HG03342 (cell line): ENCODE measurements around the gene NCOA7.
"Not testable (repeated sequence)": the region's sequence is repeated elsewhere in the genome, so short reads cannot be mapped to it uniquely, and the experiment has no call there.

Experiments
- ATAC-seq: cut with Tn5 transposase; IDR thresholded peaks from one replicate; pipeline ENCODE4 v1.9.1; 2021; ENCODE audit warnings: mild to moderate bottlenecking, moderate library complexity; ENCODE audit not compliant: unreplicated experiment

NCOA7 gene

DNA sequence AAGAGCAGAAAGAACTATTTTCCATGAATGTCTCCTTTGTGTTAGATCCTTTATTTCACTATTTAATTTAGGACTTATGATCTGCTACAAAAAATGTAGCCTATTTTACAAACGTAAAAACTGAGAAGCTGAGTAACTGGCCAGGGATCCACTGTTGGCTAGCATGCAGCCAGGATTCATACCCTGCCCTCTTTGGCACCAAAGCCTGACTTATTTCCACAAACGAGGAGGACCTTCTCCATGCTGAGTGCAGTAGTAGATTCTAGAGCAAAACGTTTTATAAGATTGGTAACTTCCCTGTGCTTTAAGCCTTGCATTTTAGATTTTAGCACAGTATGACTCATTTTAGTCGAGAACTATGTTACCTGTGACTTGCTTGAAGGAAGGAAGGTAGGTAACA is 74.3 kb downstream of the NCOA7 start:
- no peak for ATAC-seq

- no peak for ATAC-seq
Measured at GRCh38 chr6:125866433-125866832, 75.7 kb downstream of the NCOA7 start.

GRCh38 chr6:125867483-125867942 is 76.8 kb downstream of the NCOA7 start:
- no peak for ATAC-seq

- no peak for ATAC-seq
Measured at GRCh38 chr6:125868252-125868651, 77.5 kb downstream of the NCOA7 start.

GRCh38 chr6:125868678-125869395 is 78.1 kb downstream of the NCOA7 start:
- ATAC-seq: no peak

- no peak for ATAC-seq
Measured at GRCh38 chr6:125869427-125869826, 78.7 kb downstream of the NCOA7 start.

DNA sequence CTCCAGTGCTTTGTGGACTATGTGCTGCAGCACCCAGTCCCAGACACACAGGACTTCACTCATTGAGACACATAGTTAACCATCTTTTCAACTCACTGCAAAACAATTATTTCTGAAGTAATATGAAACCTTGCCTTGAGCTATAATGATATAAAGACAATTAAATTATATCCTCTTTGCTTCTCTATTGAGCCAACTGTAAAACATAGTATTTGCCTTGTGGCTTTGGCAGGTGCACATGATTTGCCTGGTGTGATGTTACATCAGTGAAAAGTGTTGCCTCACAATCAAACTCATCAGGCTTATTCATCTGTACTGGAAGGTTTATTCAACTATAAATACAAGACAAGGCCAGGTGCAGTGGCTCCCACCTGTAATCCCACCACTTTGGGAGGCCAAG is 80.6 kb downstream of the NCOA7 start:
- ATAC-seq: no peak

DNA sequence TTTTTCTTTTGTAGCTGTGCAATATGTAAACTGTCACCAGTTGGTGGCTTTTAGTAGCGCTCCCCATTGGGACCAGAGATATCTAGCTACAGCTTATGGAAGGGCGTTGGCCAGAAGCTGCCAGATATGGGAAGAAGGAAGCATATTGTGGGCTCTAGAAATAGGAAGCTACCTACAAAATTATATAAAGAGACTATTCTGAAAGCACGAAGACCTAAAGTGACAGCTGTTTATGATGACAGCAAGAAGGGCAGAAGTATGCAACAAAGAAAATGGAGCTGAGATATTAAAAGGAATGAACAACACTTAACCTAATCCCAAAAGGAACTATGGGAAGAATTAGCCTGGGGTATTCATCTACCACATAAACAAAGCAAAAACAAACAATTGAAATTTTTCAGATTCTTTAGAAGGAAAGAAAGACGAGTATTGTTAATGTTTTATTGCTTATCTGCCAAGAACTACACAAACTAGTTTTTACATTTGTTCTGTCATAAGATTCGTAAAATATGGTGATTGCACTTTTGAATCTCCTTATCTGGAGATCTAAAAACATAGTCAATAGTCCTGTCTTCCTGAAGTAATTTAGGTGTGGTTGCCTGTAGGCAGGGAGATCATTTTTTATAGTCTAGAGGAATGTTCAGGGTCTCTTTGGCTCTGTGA is 81.6 kb downstream of the NCOA7 start:
- ATAC-seq: no peak

DNA sequence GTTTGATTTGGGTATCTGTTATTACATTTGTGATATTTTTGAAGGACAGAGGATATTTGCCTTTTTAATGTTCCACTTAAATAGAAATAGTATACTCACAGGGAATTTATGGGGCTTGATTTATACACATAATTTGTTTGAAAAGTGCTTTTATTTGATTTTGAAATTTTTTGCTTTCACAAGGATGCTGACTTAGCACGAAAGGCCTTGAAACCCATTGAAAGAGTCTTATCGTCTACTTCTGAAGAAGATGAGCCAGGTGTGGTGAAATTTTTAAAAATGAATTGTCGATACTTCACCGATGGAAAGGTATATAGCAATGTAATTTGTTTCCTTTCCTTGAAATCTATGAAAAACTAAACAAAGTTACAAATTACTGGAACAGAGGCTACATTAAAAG is 91.5 kb downstream of the NCOA7 start:
- no peak for ATAC-seq

DNA sequence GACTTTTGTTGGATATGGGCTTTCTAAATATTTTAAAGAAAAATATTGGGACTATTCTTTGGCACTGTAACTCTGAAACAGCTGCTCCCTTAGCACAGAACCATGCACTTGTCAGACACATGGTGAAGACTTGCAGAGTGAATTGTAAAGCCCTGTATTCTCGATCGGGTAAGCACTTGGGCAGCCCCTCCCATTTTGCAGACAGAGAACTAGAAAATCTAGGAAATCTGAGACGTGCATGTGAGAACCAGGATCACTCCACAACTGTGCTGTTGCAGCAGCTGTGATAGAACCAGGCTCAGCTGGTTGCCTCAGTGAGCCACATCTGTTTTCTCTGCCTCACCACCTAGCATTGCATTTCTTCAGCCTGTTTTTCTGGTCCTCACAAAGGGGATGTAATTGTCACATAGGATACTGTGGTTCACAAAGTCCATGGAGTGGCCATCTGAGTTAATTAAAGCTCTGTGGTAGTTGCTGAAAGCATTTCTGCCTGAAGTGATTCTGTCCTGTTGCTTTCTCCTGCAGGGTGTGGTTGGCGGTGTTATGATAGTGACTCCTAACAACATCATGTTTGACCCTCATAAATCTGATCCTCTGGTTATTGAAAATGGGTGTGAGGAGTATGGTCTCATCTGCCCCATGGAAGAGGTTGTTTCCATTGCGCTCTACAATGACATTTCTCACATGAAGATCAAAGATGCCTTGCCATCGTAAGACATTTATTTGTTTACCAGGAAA is 94.0 kb downstream of the NCOA7 start:
- no peak for ATAC-seq

GRCh38 chr6:125886021-125886420 is 95.3 kb downstream of the NCOA7 start:
- ATAC-seq: no peak

GRCh38 chr6:125886914-125887313 is 96.2 kb downstream of the NCOA7 start:
- no peak for ATAC-seq

DNA sequence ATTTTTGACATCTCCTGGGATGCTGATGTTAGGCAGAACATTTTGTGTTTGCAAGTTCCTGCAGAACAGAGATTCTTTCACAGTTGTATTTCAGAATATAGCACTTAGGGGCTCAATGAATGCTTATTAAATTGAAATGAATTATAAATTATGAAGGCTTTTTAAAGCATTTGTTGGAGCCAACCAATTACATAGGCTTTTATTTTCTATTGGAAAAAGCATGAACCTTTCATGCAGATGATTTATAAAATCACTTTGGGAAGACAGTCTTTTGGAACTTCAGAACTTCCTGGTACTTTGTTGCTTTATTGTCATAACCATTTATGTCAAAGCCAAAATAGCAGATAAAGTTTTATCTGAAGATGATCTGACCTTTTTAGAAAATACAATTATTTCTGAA is 96.6 kb downstream of the NCOA7 start:
- no peak for ATAC-seq

DNA sequence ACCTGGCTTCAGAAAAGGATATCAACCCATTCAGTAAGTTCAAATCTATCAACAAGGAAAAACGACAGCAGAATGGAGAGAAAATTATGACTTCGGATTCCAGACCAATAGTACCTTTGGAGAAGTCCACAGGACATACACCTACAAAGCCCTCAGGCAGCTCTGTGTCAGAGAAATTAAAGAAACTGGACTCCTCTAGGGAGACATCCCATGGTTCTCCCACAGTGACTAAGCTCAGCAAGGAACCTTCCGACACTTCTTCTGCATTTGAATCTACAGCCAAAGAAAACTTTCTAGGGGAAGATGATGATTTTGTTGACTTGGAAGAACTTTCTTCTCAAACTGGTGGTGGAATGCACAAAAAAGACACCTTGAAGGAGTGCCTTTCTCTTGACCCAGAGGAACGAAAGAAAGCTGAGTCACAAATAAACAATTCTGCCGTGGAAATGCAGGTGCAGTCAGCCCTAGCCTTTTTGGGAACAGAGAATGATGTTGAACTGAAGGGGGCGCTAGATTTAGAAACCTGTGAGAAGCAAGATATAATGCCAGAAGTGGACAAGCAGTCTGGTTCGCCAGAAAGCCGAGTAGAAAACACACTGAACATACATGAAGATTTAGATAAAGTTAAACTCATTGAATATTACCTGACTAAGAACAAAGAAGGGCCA is 98.4 kb downstream of the NCOA7 start:
- ATAC-seq: no peak

- no peak for ATAC-seq
Measured at GRCh38 chr6:125899726-125900182, 109.0 kb downstream of the NCOA7 start.

DNA sequence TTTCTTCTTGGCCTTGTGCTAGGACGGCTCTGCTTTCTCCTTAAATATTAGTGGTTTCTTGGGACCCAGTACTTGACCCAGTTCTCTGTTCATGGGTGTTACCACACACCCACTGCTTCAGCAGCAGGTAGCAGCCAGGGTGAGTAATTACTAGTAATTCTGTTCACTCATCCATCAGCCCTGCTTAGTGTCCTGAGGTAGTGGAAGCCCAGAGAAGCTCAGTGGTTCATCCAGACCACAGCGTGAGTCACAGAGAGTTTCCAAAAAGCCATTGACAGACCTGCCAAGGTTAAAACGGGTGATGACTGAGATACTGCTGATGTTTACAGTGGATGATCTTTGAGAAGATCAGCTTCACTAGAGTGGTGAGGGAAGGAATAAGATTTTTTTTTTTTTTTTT is 114.1 kb downstream of the NCOA7 start:
- ATAC-seq: peak; percentile 92

DNA sequence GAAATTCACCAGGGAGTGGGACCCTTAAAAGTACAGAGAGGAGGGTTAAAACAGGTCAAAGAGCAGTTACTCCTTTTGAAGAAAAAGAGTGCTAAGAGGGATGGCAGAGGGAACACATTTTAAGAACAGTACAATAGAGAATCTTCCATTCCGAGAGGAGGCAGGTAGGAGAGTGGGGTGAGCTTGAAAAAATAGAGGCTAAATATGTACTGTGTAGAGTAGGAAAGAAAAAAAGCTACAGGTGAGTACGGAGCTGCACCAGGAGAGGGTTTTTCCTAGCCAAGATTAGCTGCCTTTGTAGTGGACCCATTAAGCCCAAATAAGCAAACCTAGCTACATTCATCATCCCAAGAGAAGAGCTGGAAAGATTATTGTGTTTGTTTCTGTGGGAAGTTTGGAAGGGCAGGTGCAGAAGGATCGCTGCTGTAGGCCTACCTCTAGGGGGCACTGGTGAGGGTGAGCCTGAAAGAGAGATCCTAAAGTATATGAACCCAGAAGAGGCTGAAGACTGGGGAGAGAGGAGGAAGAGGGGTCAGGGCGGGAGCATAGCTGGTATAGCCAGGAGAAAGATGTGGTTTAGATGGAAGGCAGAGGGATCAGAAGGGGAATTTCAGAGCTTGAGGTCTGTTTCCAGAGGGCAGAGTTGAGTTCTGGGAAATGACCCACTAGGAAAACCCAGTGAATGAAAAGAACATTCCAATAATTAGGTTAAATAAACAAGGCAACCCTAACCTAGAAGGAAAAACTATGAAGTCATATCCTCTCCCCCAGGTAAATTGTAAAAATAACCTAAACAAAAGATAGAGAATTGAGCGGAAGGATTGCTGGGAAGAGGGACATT is 115.6 kb downstream of the NCOA7 start:
- ATAC-seq: no peak

GRCh38 chr6:125910527-125910926 is 119.8 kb downstream of the NCOA7 start:
- ATAC-seq: peak; percentile 99

DNA sequence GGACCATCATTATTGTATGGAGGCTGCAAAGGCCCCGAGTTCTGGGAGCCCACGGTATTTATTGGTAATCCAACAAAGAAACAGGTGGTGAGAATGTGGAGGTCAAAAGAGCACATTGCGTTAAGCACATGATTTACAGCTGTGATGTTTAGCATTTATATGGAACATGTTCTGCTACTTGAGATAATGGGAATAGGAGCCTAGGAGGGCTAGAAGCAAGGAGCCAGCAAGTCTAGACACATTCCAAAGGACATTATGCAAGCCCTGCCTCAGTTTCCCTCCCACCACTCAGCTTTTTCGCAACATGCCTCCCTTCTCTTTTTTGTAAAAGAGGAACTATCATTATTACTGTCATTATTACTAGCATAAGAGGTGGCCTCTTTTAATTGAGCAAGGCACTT is 120.3 kb downstream of the NCOA7 start:
- not testable (repeated sequence) for ATAC-seq

DNA sequence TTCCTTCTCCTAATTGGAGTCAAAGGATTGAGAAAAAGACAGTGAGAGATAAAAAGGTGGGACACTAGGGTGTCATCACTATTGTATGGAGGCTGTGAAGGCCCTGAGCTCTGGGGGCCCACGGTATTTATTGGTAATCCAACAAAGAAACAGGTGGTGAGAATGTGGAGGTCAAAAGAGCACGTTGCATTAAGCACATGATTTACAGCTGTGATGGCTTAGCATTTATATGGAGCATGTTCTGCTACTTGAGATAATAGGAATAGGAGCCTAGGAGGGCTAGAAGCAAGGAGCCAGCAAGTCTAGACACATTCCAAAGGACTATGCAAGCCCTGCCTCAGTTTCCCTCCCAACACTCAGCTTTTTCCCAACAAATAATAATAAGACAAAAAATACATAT is 121.7 kb downstream of the NCOA7 start:
- not testable (repeated sequence) for ATAC-seq
